SK-N-MC (cell line): ENCODE data around the gene P2RY2.

Source experiments
- EZH2 ChIP-seq: fragments of 200-600 bp; sonication (generic); IDR thresholded peaks from one replicate; pipeline ENCODE4 v1.6.1; 2017; ENCODE audit warnings: antibody characterized with exemption
- POLR2AphosphoS5 ChIP-seq: IDR thresholded peaks from 2 replicates; pipeline ENCODE4 v1.6.1; 2012; ENCODE audit warnings: mild to moderate bottlenecking, low read depth, low read length, borderline replicate concordance

DNA sequence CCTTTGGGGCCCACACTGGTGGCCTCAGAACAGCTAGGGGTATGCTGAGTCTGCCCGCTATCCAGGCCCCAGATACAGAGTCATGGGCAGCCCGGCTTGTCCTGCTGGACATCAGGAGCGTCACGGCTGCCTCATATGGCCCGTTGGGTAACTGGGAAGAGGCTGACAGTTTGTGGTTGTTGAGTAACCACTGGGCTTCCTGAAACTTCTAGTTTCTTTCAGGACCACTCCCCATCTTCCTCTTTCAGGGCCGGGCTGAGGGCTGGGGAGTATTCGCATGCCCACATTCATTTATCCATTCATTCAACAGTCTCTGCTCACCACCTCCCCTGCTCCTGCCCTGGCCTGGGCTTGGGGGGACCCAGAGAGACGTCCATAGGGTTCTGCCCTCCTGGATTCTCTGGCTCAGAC is 13.4 kb upstream of the P2RY2 start:
- TF ChIP-seq POLR2AphosphoS5 (no peak), EZH2 (no peak)
